Measurements from ENCODE around the gene PADI4.

- TF ChIP-seq MAX (IDR thresholded peaks at IDR 0.05): no peak
- no peak for TF ChIP-seq RAD21 (IDR thresholded peaks at IDR 0.05; ENCODE audit: low read depth)
Measured at GRCh38 chr1:17289721-17290120, 18.3 kb upstream of the PADI4 start.
